ENCODE results near the gene PEX3.
"Not testable (repeated sequence)": the region's sequence is repeated elsewhere in the genome, so short reads cannot be mapped to it uniquely, and the experiment has no call there.

Gene PEX3

GRCh38 chr6:143450453-143451371, at the start of gene PEX3, which contains the start of gene ADAT2:
Gene PEX3 (plus strand): TSS chr6:143450805. CDS start chr6:143451043, 238 bp downstream.
Gene ADAT2 (minus strand): TSS chr6:143450695. CDS start chr6:143450658, 37 bp downstream.
- DNase-seq, result peak; percentile 94

GRCh38 chr6:143401068-143401446, 49.5 kb upstream of the PEX3 start:
- DNase-seq, result no peak

GRCh38 chr6:143401636-143402370, 48.8 kb upstream of the PEX3 start:
- DNase-seq, result no peak

DNA sequence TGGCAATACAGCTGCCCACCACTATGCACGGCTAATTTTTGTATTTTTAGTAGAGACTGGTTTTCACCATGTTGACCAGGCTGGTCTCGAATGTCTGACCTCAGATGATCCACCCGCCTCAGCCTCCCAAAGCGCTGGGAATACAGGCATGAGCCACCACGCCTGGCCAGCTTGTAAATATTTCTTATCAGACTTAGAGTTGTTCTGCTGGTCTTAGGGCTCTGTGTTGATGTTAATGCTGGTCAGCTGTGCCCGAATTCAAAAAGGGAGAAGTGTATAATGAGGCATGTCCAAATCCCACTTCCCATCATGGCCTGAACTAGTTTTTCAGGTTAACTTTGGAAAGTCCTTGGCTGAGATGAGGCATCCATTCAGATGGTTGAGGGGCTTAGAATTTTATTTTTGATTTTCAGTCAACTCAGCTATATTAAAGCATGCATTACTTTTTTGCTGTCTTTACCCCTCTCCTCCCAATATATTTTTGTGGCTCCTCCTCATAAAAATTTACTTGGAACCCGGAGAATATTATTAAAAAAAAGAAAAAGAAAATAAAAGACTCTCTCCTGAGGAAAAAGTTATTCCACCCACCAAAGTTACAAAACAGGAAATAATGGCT, 47.8 kb upstream of the PEX3 start:
- no peak for DNase-seq

GRCh38 chr6:143405373-143406154, 45.0 kb upstream of the PEX3 start:
- no peak for DNase-seq

GRCh38 chr6:143406673-143407072, 43.9 kb upstream of the PEX3 start:
- DNase-seq, result no peak

DNA sequence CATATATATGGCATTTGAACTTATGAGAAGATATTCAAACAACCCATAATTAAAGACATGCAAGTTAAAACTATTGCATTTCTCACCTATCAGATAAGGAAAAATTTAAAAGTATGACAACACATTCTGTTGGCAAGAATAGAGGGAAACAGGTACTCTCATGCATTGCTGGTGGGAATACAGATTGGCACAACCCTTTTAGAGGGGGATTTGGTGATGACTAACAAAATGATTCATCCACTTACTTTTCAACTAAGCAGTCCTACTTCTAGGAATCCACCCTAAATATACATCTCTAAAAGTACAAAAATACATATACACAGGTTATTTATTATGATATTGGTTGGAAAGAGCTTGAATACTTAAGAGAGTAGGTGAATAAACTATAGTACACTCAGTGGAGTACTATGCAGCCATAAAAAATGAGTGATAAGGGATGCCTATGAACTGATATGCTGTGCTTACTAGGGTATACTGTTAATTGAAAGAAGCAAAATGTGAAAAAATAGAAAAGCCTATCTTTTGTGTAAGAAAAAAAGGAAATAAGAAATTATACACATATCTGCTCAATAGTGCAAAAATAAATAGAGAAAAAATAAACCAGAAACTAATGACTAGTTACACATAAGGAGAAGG, 42.3 kb upstream of the PEX3 start:
- DNase-seq, result no peak

GRCh38 chr6:143408787-143409162, 41.8 kb upstream of the PEX3 start:
- no peak for DNase-seq

GRCh38 chr6:143410859-143411270, 39.7 kb upstream of the PEX3 start:
- no peak for DNase-seq

- DNase-seq, result no peak
Measured at GRCh38 chr6:143414769-143415168, 35.8 kb upstream of the PEX3 start.

- no peak for DNase-seq
Measured at GRCh38 chr6:143419526-143419925, 31.1 kb upstream of the PEX3 start.

- no peak for DNase-seq
Measured at GRCh38 chr6:143426026-143426425, 24.6 kb upstream of the PEX3 start.

DNA sequence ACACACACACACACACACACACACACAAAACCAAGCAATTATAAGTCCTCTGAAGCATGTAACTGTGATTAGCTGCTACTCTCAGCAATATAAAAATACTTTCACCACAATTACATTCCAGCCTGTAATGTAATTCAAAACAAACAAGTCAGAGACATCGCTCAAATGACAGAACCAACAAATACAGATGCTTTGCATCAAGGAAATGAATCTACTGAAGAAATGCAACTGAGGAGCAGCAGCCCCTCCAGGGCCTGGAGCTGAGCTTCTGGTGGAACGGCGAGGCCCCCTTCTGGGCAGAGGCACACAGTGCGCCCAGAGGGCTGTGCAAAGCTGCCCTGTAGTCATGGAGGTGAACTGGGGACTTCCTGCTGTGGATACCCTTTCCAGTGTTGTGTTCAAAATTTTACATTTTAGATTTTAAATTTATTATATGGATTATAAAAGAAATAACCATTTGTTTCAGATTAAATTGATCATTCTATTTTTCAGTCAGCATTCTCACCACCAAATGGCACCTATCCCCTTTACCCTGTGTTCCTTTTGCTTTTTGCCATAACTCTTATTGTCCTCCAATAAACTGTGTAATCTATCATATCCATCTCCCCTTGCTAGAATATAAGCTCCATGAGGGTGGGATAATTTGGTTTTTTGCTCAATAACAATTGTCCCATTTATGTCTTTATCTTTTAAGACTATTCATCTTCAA, 23.3 kb upstream of the PEX3 start:
- peak; percentile 77 for DNase-seq

- no peak for DNase-seq
Measured at GRCh38 chr6:143429970-143430369, 20.6 kb upstream of the PEX3 start.

GRCh38 chr6:143431226-143431625, 19.4 kb upstream of the PEX3 start:
- no peak for DNase-seq

GRCh38 chr6:143432588-143432987, 18.0 kb upstream of the PEX3 start:
- no peak for DNase-seq

GRCh38 chr6:143441010-143441409, 9.6 kb upstream of the PEX3 start:
- DNase-seq, result no peak

GRCh38 chr6:143441680-143442545, 8.7 kb upstream of the PEX3 start:
- DNase-seq, result no peak

DNA sequence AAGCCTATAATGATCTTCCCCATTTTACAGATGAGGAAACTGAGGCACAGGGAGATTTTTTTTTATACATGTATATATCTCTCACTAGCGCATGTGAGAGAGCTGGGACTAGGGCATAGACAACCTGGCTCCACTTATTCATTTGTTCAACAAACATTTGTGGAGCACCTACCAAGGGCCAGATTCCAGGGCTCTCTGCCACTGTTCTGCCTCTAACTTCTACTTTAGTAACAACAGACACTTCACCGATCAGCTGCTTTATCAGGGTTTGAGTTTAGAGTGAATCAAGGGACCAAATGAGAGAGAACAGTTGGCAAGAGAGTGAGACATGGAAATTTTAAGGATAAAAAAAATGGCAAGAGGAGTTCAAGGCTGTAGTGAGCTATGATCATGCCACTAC, 7.5 kb upstream of the PEX3 start:
- no peak for DNase-seq

GRCh38 chr6:143447865-143448264, 2.7 kb upstream of the PEX3 start:
- not testable (repeated sequence) for DNase-seq

Measured in CD4-positive, alpha-beta T cell treated with Interleukin-17A for 4 hours (primary cell).